Ureter (tissue), 1 donor: Measurements from ENCODE around the gene ITFG2. TPM values are rescaled to one million over a fixed set of nuclear protein-coding genes. Genes with fewer than 3 reads are reported as not detected.

Experiments
- DNase-seq: peaks from one replicate; pipeline ENCODE4 v3.0.0-alpha.2; 2020; ENCODE audit warnings: low spot score
- total RNA-seq: library from RNA; stranded (reverse); gene quantifications from one replicate; pipeline ENCODE4 v1.2.4, GENCODE V29; 2023
- donor health status: DM: yes; HTN: yes; CAD: no.

Gene ITFG2
- total RNA-seq, 1 donor from 2014 or later, result 83.6 TPM

GRCh38 chr12:2795291-2796186 is 16.9 kb upstream of the ITFG2 start:
- peak; percentile 77 for DNase-seq

GRCh38 chr12:2796187-2796666 is 16.2 kb upstream of the ITFG2 start:
- DNase-seq, result no peak

GRCh38 chr12:2797721-2798418 is 14.6 kb upstream of the ITFG2 start:
- no peak for DNase-seq

- DNase-seq, result no peak
Observed at GRCh38 chr12:2800046-2800570, 12.4 kb upstream of the ITFG2 start.

- no peak for DNase-seq
Observed at GRCh38 chr12:2801044-2801783, 11.3 kb upstream of the ITFG2 start.

GRCh38 chr12:2803635-2804392 is 8.7 kb upstream of the ITFG2 start:
- no peak for DNase-seq

- peak; percentile 60 for DNase-seq
Observed at GRCh38 chr12:2804393-2805142, 7.9 kb upstream of the ITFG2 start.

- no peak for DNase-seq
Observed at GRCh38 chr12:2805143-2805520, 7.3 kb upstream of the ITFG2 start.

GRCh38 chr12:2806700-2807099 is 5.8 kb upstream of the ITFG2 start:
- no peak for DNase-seq

- DNase-seq, result no peak
Observed at GRCh38 chr12:2811801-2812200, 667 bp upstream of the ITFG2 start.

GRCh38 chr12:2813214-2814185 is 1.0 kb downstream of the ITFG2 start:
- no peak for DNase-seq

GRCh38 chr12:2819810-2820209 is 7.3 kb downstream of the ITFG2 start:
- DNase-seq, result no peak

- no peak for DNase-seq
Observed at GRCh38 chr12:2820432-2820831, 8.0 kb downstream of the ITFG2 start.

- no peak for DNase-seq
Observed at GRCh38 chr12:2823483-2823882, 11.0 kb downstream of the ITFG2 start.

- DNase-seq, result no peak
Observed at GRCh38 chr12:2824541-2824940, 12.1 kb downstream of the ITFG2 start.

GRCh38 chr12:2825132-2825531 is 12.7 kb downstream of the ITFG2 start:
- DNase-seq, result no peak

GRCh38 chr12:2826036-2826435 is 13.6 kb downstream of the ITFG2 start:
- no peak for DNase-seq

- no peak for DNase-seq
Observed at GRCh38 chr12:2826721-2827515, 14.4 kb downstream of the ITFG2 start.
